ENCODE data around the gene SLC35A5. TPM values are rescaled to one million over a fixed set of nuclear protein-coding genes. Genes with fewer than 3 reads are reported as not detected.

SLC35A5 gene, protein sequence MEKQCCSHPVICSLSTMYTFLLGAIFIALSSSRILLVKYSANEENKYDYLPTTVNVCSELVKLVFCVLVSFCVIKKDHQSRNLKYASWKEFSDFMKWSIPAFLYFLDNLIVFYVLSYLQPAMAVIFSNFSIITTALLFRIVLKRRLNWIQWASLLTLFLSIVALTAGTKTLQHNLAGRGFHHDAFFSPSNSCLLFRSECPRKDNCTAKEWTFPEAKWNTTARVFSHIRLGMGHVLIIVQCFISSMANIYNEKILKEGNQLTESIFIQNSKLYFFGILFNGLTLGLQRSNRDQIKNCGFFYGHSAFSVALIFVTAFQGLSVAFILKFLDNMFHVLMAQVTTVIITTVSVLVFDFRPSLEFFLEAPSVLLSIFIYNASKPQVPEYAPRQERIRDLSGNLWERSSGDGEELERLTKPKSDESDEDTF
- total RNA-seq (2021) (39.2 to 44.8 TPM (median 40.7 TPM) in 3 replicates), Bru-seq, nascent RNA (percentile 88 among the genes with signal in this experiment)
- long read RNA-seq, experiment 1, full-length matches to known transcripts: 136 of 169 reads
- long read RNA-seq, experiment 1, partial matches to known transcripts: 15 of 169 reads
- long read RNA-seq, experiment 1, other reads (novel, unspliced or antisense): 18 of 169 reads
- long read RNA-seq, experiment 2, full-length matches to known transcripts: 15 of 40 reads
- long read RNA-seq, experiment 2, partial matches to known transcripts: 20 of 40 reads
- long read RNA-seq, experiment 2, other reads (novel, unspliced or antisense): 5 of 40 reads
- long read RNA-seq, experiment 3, full-length matches to known transcripts: 31 of 41 reads
- long read RNA-seq, experiment 3, partial matches to known transcripts: 0 of 41 reads
- long read RNA-seq, experiment 3, other reads (novel, unspliced or antisense): 10 of 41 reads

DNA sequence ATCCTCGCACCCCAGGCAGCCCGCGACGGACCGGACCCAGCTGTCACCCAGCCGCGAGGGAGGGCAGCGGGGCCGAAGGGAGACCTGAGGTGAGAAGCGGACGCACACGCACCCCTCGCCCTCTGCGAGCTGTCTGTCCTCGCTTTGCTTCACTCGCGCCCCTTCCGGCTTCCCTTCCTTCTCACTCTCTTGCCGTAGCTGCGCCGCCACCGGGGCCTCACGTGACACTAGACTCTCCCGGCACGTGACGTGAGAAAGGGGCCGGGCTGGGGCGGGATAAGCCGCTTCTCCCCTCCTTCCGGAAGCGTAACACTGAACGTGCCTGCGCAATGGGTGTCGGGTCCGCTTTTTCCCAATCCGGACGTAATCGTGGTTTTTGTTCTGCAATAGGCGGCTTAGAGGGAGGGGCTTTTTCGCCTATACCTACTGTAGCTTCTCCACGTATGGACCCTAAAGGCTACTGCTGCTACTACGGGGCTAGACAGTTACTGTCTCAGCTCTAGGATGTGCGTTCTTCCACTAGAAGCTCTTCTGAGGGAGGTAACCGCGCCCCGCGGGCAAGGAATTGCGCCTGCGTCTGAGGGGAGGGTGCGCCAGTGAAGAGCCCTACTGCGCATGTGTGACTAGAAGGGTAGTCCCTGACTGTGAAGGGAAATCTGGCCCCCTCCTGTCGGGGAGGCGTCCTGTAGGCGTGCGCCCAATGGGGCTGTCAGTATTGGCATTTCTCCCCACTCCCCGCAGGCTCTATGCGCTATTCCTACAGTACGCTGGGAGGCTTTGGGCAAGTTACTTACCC is at the start of gene SLC35A5, which contains the start of gene ATG3:
Gene SLC35A5, plus strand, starts transcription at position 312 of the 796 bp plus-strand sequence. CDS start 1,359 bp downstream, outside the sequence.
Gene ATG3, minus strand, starts transcription at position 229 of the 796 bp plus-strand sequence. CDS start 434 bp downstream, outside the sequence.
- ChIA-PET CTCF (interaction anchor here (1.0 to 1.4 kb wide), 5 partner anchors 69 to 450 kb away, joined by 3 to 8 read pairs (median 3); partner anchors contain the start of gene SLC9C1), POLR2A (interaction anchor here (0.6 to 1.8 kb wide), 6 partner anchors 55 to 470 kb away, joined by 3 to 5 read pairs (median 3); partner anchors contain the start of gene CD200)
- no peaks in the 10 kb centered on the region for H3K27me3 Mint-ChIP-seq (ENCODE audit: low read depth)
- peak within 1 kb of the TSS; percentile 99 for H3K27ac Mint-ChIP-seq
- H3K36me3 Mint-ChIP-seq: peaks cover 32% of the 10 kb centered on the region
- ATAC-seq (peak; percentile 86), DNase-seq (ENCODE audit: low spot score) (peak; percentile 98)
- peaks cover 39% of the 10 kb centered on the region for H3K4me1 Mint-ChIP-seq
- H3K9me3 Mint-ChIP-seq: peaks cover 4% of the 10 kb centered on the region
- H3K4me3 Mint-ChIP-seq: peak within 1 kb of the TSS; percentile 96
- TF ChIP-seq, protein P1, sequence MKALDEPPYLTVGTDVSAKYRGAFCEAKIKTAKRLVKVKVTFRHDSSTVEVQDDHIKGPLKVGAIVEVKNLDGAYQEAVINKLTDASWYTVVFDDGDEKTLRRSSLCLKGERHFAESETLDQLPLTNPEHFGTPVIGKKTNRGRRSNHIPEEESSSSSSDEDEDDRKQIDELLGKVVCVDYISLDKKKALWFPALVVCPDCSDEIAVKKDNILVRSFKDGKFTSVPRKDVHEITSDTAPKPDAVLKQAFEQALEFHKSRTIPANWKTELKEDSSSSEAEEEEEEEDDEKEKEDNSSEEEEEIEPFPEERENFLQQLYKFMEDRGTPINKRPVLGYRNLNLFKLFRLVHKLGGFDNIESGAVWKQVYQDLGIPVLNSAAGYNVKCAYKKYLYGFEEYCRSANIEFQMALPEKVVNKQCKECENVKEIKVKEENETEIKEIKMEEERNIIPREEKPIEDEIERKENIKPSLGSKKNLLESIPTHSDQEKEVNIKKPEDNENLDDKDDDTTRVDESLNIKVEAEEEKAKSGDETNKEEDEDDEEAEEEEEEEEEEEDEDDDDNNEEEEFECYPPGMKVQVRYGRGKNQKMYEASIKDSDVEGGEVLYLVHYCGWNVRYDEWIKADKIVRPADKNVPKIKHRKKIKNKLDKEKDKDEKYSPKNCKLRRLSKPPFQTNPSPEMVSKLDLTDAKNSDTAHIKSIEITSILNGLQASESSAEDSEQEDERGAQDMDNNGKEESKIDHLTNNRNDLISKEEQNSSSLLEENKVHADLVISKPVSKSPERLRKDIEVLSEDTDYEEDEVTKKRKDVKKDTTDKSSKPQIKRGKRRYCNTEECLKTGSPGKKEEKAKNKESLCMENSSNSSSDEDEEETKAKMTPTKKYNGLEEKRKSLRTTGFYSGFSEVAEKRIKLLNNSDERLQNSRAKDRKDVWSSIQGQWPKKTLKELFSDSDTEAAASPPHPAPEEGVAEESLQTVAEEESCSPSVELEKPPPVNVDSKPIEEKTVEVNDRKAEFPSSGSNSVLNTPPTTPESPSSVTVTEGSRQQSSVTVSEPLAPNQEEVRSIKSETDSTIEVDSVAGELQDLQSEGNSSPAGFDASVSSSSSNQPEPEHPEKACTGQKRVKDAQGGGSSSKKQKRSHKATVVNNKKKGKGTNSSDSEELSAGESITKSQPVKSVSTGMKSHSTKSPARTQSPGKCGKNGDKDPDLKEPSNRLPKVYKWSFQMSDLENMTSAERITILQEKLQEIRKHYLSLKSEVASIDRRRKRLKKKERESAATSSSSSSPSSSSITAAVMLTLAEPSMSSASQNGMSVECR (CRISPR knock-in tag; IDR thresholded peaks at IDR 0.05; ENCODE audit: borderline replicate concordance): no peak; the same call in 1 of the 2 replicates
- TF ChIP-seq JUN (CRISPR knock-in tag; IDR thresholded peaks at IDR 0.05): no peak
- TF ChIP-seq, protein P2, sequence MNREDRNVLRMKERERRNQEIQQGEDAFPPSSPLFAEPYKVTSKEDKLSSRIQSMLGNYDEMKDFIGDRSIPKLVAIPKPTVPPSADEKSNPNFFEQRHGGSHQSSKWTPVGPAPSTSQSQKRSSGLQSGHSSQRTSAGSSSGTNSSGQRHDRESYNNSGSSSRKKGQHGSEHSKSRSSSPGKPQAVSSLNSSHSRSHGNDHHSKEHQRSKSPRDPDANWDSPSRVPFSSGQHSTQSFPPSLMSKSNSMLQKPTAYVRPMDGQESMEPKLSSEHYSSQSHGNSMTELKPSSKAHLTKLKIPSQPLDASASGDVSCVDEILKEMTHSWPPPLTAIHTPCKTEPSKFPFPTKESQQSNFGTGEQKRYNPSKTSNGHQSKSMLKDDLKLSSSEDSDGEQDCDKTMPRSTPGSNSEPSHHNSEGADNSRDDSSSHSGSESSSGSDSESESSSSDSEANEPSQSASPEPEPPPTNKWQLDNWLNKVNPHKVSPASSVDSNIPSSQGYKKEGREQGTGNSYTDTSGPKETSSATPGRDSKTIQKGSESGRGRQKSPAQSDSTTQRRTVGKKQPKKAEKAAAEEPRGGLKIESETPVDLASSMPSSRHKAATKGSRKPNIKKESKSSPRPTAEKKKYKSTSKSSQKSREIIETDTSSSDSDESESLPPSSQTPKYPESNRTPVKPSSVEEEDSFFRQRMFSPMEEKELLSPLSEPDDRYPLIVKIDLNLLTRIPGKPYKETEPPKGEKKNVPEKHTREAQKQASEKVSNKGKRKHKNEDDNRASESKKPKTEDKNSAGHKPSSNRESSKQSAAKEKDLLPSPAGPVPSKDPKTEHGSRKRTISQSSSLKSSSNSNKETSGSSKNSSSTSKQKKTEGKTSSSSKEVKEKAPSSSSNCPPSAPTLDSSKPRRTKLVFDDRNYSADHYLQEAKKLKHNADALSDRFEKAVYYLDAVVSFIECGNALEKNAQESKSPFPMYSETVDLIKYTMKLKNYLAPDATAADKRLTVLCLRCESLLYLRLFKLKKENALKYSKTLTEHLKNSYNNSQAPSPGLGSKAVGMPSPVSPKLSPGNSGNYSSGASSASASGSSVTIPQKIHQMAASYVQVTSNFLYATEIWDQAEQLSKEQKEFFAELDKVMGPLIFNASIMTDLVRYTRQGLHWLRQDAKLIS (CRISPR knock-in tag; IDR thresholded peaks at IDR 0.05; ENCODE audit: borderline replicate concordance): 0 out of 2 replicates have a peak, but pooled peaks have one; percentile 69
- TF ChIP-seq, protein P3, sequence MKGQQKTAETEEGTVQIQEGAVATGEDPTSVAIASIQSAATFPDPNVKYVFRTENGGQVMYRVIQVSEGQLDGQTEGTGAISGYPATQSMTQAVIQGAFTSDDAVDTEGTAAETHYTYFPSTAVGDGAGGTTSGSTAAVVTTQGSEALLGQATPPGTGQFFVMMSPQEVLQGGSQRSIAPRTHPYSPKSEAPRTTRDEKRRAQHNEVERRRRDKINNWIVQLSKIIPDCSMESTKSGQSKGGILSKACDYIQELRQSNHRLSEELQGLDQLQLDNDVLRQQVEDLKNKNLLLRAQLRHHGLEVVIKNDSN (CRISPR knock-in tag; IDR thresholded peaks at IDR 0.05): peak; percentile 100
- peak; percentile 53 for TF ChIP-seq MYBL2 (CRISPR knock-in tag; IDR thresholded peaks at IDR 0.05)
- TF ChIP-seq NFATC4 (CRISPR knock-in tag; IDR thresholded peaks at IDR 0.05): no peak
- peak; percentile 77 for TF ChIP-seq FOXP1 (CRISPR knock-in tag; IDR thresholded peaks at IDR 0.05; ENCODE audit: borderline replicate concordance)
- TF ChIP-seq, protein P4, sequence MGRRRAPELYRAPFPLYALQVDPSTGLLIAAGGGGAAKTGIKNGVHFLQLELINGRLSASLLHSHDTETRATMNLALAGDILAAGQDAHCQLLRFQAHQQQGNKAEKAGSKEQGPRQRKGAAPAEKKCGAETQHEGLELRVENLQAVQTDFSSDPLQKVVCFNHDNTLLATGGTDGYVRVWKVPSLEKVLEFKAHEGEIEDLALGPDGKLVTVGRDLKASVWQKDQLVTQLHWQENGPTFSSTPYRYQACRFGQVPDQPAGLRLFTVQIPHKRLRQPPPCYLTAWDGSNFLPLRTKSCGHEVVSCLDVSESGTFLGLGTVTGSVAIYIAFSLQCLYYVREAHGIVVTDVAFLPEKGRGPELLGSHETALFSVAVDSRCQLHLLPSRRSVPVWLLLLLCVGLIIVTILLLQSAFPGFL (CRISPR knock-in tag; IDR thresholded peaks at IDR 0.05; ENCODE audit: borderline replicate concordance): no peak
- TF ChIP-seq FOXJ3 (CRISPR knock-in tag; IDR thresholded peaks at IDR 0.05; ENCODE audit: borderline replicate concordance): no peak
- no peak for TF ChIP-seq ZNF219 (CRISPR knock-in tag; IDR thresholded peaks at IDR 0.05; ENCODE audit: borderline replicate concordance)
- TF ChIP-seq, protein P5, sequence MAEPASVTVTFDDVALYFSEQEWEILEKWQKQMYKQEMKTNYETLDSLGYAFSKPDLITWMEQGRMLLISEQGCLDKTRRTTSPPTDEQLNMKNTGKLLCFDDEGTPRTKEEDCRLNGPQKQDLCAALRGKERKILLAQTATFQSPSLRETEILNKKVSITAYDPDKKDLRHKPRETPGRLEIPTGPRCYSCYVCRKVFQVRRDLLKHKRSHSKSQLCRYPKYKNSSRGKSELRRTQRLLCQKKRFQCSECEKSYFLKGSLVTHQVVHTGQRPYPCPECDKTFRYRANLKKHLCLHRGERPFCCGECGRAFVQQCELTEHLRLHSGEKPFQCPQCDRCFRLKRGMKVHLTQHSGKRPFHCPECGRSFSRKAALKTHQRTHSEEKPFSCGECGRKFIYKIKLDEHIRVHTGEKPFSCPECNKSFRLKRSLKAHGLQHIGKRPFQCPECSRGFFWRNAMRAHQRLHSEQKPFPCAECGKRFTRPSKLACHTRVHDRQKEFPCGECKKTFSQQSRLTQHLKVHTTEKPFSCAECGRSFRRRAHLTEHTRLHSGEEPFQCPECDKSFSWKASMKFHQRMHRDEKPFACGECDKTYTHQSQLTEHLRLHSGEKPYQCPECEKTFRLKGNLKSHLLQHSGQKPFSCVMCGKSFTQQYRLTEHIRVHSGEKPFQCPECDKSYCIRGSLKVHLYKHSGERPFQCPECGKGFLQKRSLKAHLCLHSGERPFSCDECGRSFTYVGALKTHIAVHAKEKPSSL (CRISPR knock-in tag; conservative IDR thresholded peaks at IDR 0.05): no peak
- TF ChIP-seq ZNF138 (CRISPR knock-in tag; conservative IDR thresholded peaks at IDR 0.05): peak; percentile 61; the same call in 1 of the 2 replicates
- peak; percentile 84 for TF ChIP-seq TEAD1 (CRISPR knock-in tag; IDR thresholded peaks at IDR 0.05)
- 0 out of 2 replicates have a peak, but pooled peaks have one; percentile 77 for TF ChIP-seq ZNF232 (CRISPR knock-in tag; IDR thresholded peaks at IDR 0.05)
- TF ChIP-seq, protein P6, sequence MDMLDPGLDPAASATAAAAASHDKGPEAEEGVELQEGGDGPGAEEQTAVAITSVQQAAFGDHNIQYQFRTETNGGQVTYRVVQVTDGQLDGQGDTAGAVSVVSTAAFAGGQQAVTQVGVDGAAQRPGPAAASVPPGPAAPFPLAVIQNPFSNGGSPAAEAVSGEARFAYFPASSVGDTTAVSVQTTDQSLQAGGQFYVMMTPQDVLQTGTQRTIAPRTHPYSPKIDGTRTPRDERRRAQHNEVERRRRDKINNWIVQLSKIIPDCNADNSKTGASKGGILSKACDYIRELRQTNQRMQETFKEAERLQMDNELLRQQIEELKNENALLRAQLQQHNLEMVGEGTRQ (CRISPR knock-in tag; IDR thresholded peaks at IDR 0.05): peak; percentile 100
- no peak for TF ChIP-seq HMGA2 (CRISPR knock-in tag; IDR thresholded peaks at IDR 0.05)
